Astrocyte (in vitro differentiated cells and primary cell): Measurements from ENCODE around the gene DMPK. TPM values are rescaled to one million over a fixed set of nuclear protein-coding genes. Genes with fewer than 3 reads are reported as not detected.
A peak's percentile ranks its signal among the peaks of the same experiment; 100 is the strongest.

Experiments
- DNase-seq: peaks from one replicate; pipeline ENCODE4 v3.0.0-alpha.2; 2010; ENCODE audit warnings: low read depth
- FAIRE-seq: peaks from 2 replicates; lab custom pipeline; 2011; peaks lifted over from hg19 to GRCh38; lab: Jason Lieb, UNC
- H2AFZ ChIP-seq: 2 replicates; pipeline ENCODE4 v1.6.0; 2012; ENCODE audit warnings: low read depth, low read length, inconsistent platforms
- H3K27ac ChIP-seq: 2 replicates; pipeline ENCODE4 v1.5.1; 2011; ENCODE audit warnings: low read depth, low read length, inconsistent platforms
- H3K27me3 ChIP-seq: 2 replicates; pipeline ENCODE4 v1.6.0; 2011; ENCODE audit warnings: low read length, inconsistent platforms; ENCODE audit not compliant: insufficient read depth
- H3K36me3 ChIP-seq: 2 replicates; pipeline ENCODE4 v1.5.1; 2011; ENCODE audit warnings: low read length, inconsistent platforms; ENCODE audit not compliant: insufficient read depth
- H3K4me1 ChIP-seq: 2 replicates; pipeline ENCODE4 v1.5.1; 2011; ENCODE audit warnings: low read length, inconsistent platforms; ENCODE audit not compliant: insufficient read depth
- H3K4me2 ChIP-seq: 2 replicates; pipeline ENCODE4 v1.6.0; 2012; ENCODE audit warnings: low read length, inconsistent platforms
- H3K4me3 ChIP-seq: 2 replicates; pipeline ENCODE4 v1.5.1; 2011; ENCODE audit warnings: low read depth, mild to moderate bottlenecking, low read length, inconsistent platforms; ENCODE audit not compliant: insufficient read depth
- H3K79me2 ChIP-seq: 2 replicates; pipeline ENCODE4 v1.6.0; 2012; ENCODE audit warnings: mild to moderate bottlenecking, low read length, inconsistent platforms; ENCODE audit not compliant: insufficient read depth
- H3K9ac ChIP-seq: 2 replicates; pipeline ENCODE4 v1.6.0; 2012; ENCODE audit warnings: mild to moderate bottlenecking, low read length, inconsistent platforms
- H3K9me3 ChIP-seq: 2 replicates; pipeline ENCODE4 v1.5.1; 2012; ENCODE audit warnings: low read depth, mild to moderate bottlenecking, low read length, inconsistent platforms; ENCODE audit not compliant: insufficient read depth
- H4K20me1 ChIP-seq: 2 replicates; pipeline ENCODE4 v1.6.0; 2012; ENCODE audit warnings: low read length, inconsistent platforms; ENCODE audit not compliant: insufficient read depth
- H3K27ac Mint-ChIP-seq: one replicate; pipeline ENCODE4 v1.8.0; 2021; ENCODE audit warnings: mild to moderate bottlenecking, mixed read lengths; ENCODE audit not compliant: unreplicated experiment
- H3K27me3 Mint-ChIP-seq: one replicate; pipeline ENCODE4 v1.8.0; 2021; ENCODE audit warnings: low read depth, mixed read lengths; ENCODE audit not compliant: unreplicated experiment
- H3K36me3 Mint-ChIP-seq: one replicate; pipeline ENCODE4 v1.8.0; 2021; ENCODE audit warnings: low read depth, mixed read lengths; ENCODE audit not compliant: unreplicated experiment
- H3K4me1 Mint-ChIP-seq: one replicate; pipeline ENCODE4 v1.8.0; 2021; ENCODE audit warnings: low read depth, mixed read lengths; ENCODE audit not compliant: unreplicated experiment
- H3K4me3 Mint-ChIP-seq: one replicate; pipeline ENCODE4 v1.8.0; 2021; ENCODE audit warnings: mild to moderate bottlenecking, moderate library complexity, mixed read lengths; ENCODE audit not compliant: unreplicated experiment
- H3K9me3 Mint-ChIP-seq: one replicate; pipeline ENCODE4 v1.8.0; 2021; ENCODE audit warnings: mild to moderate bottlenecking, mixed read lengths; ENCODE audit not compliant: unreplicated experiment
- CTCF ChIP-seq: IDR thresholded peaks from 2 replicates; pipeline ENCODE4 v1.5.1; 2011; ENCODE audit warnings: low read depth, mild to moderate bottlenecking, inconsistent platforms, low read length, moderate library complexity; ENCODE audit not compliant: insufficient read depth
- EZH2 ChIP-seq: IDR thresholded peaks from 2 replicates; pipeline ENCODE4 v1.6.1; 2012; ENCODE audit warnings: mild to moderate bottlenecking, low read length, inconsistent platforms; ENCODE audit not compliant: insufficient read depth
- total RNA-seq: library from RNA; stranded (reverse); gene quantifications from 2 replicates; pipeline ENCODE4 v1.2.1, GENCODE V29; 2021

The DMPK gene
- total RNA-seq, 1 donor from 2014 or later = 75.2 TPM

- Mint-ChIP-seq H3K27ac (no peak overlapping the region), H3K27me3 (no peaks in the 10 kb centered on the region), H3K36me3 (peaks cover 8% of the 10 kb centered on the region), H3K4me1 (peaks cover 4% of the 10 kb centered on the region), H3K4me3 (no peak overlapping the region), H3K9me3 (no peaks in the 10 kb centered on the region)
- peaks cover 5% of the 10 kb centered on the region for H3K36me3 ChIP-seq
- no peaks in the 10 kb centered on the region for H3K9me3 ChIP-seq
- DNase-seq (no peak), FAIRE-seq (no peak)
- H4K20me1 ChIP-seq = peaks cover 12% of the 10 kb centered on the region
- H3K27me3 ChIP-seq = no peaks in the 10 kb centered on the region
- no peak for TF ChIP-seq CTCF
- no peak overlapping the region for H3K27ac ChIP-seq
- no peak overlapping the region for H3K4me2 ChIP-seq
- no peak overlapping the region for H3K4me3 ChIP-seq
- no peak overlapping the region for H2AFZ ChIP-seq
- peaks cover 8% of the 10 kb centered on the region for H3K4me1 ChIP-seq
- no peak overlapping the region for H3K9ac ChIP-seq
- H3K79me2 ChIP-seq = no peaks in the 10 kb centered on the region
These were observed 35.5 kb upstream of the DMPK start for GRCh38 chr19:45817725-45818301.

DNA sequence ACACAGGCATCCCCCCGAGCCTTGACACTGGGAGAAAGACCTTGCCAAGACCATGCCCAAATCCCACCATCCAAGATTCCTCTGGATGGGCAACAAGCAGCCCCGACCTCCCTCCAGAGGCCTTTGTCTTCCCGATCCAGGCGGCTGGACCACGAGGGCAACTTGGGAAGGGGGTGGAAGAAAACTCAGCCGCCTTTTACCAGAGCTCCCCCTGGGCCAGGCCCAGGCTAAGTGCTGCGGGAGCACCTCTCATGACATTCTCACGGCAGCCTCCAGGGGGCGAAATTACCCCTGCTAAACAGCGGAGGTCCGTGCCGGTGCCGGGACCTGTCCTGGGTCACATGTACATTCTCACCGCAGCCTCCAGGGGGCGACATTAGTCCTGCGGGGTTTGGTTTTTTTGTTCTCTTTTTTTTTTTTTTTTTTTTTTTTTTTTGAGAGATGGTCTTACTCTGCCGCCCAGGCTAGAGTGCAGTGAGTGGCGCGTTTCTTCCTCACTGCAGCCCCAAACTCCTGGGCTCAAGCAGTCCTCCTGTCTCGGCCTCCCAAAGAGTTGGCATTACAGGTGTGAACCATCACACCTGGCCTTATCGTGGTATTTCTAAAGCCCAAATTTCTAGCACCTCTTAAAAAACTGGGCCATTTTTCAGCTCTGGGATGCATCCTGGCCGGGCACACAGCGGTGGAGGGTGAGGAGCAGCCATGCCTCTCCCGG lies 34.9 kb upstream of the DMPK start:
- Mint-ChIP-seq H3K4me3 (no peak overlapping the region), H3K4me1 (peaks cover 4% of the 10 kb centered on the region), H3K36me3 (peaks cover 10% of the 10 kb centered on the region), H3K27me3 (no peaks in the 10 kb centered on the region), H3K27ac (peak overlapping the region; percentile 34), H3K9me3 (no peaks in the 10 kb centered on the region)
- Histone ChIP-seq H3K4me1 (peaks cover 8% of the 10 kb centered on the region), H2AFZ (no peak overlapping the region), H3K9me3 (no peaks in the 10 kb centered on the region), H3K9ac (no peak overlapping the region), H3K4me2 (no peak overlapping the region), H4K20me1 (peaks cover 12% of the 10 kb centered on the region), H3K27me3 (no peaks in the 10 kb centered on the region), H3K79me2 (no peaks in the 10 kb centered on the region), H3K36me3 (peaks cover 5% of the 10 kb centered on the region), H3K27ac (no peak overlapping the region), H3K4me3 (no peak overlapping the region)
- peak; percentile 73 for FAIRE-seq
- peak; percentile 71 for DNase-seq
- TF ChIP-seq CTCF = peak; percentile 98
- no peak for TF ChIP-seq EZH2
